Measurements from ENCODE around the gene UBE2V1.

- TF ChIP-seq MED8 (CRISPR knock-in tag; IDR thresholded peaks at IDR 0.05; ENCODE audit: insufficient replicate concordance) (no peak), RFX5 (IDR thresholded peaks at IDR 0.05; ENCODE audit: low read depth, low read length) (no peak), ZFP36 (IDR thresholded peaks at IDR 0.05; ENCODE audit: borderline replicate concordance, low read depth, low read length, partially characterized antibody) (peak; percentile 51), TBP (CRISPR knock-in tag; IDR thresholded peaks at IDR 0.05) (no peak), HNF4G (IDR thresholded peaks at IDR 0.05; ENCODE audit: borderline replicate concordance, low read depth, low read length) (no peak), HNF4G (CRISPR knock-in tag; IDR thresholded peaks at IDR 0.05; ENCODE audit: borderline replicate concordance, low read depth) (no peak), POLR2A (IDR thresholded peaks at IDR 0.05; ENCODE audit: insufficient read depth in 1 of 2, low read depth in 2 of 2, low read length in 2 of 2) (no peak)
- TF ChIP-seq, protein P1, sequence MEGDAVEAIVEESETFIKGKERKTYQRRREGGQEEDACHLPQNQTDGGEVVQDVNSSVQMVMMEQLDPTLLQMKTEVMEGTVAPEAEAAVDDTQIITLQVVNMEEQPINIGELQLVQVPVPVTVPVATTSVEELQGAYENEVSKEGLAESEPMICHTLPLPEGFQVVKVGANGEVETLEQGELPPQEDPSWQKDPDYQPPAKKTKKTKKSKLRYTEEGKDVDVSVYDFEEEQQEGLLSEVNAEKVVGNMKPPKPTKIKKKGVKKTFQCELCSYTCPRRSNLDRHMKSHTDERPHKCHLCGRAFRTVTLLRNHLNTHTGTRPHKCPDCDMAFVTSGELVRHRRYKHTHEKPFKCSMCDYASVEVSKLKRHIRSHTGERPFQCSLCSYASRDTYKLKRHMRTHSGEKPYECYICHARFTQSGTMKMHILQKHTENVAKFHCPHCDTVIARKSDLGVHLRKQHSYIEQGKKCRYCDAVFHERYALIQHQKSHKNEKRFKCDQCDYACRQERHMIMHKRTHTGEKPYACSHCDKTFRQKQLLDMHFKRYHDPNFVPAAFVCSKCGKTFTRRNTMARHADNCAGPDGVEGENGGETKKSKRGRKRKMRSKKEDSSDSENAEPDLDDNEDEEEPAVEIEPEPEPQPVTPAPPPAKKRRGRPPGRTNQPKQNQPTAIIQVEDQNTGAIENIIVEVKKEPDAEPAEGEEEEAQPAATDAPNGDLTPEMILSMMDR (CRISPR knock-in tag; IDR thresholded peaks at IDR 0.05): no peak
- TF ChIP-seq, protein P2, sequence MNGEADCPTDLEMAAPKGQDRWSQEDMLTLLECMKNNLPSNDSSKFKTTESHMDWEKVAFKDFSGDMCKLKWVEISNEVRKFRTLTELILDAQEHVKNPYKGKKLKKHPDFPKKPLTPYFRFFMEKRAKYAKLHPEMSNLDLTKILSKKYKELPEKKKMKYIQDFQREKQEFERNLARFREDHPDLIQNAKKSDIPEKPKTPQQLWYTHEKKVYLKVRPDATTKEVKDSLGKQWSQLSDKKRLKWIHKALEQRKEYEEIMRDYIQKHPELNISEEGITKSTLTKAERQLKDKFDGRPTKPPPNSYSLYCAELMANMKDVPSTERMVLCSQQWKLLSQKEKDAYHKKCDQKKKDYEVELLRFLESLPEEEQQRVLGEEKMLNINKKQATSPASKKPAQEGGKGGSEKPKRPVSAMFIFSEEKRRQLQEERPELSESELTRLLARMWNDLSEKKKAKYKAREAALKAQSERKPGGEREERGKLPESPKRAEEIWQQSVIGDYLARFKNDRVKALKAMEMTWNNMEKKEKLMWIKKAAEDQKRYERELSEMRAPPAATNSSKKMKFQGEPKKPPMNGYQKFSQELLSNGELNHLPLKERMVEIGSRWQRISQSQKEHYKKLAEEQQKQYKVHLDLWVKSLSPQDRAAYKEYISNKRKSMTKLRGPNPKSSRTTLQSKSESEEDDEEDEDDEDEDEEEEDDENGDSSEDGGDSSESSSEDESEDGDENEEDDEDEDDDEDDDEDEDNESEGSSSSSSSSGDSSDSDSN (CRISPR knock-in tag; IDR thresholded peaks at IDR 0.05): no peak
Observed at GRCh38 chr20:50042370-50043313, 70.3 kb downstream of the UBE2V1 start.
